Brain microvascular endothelial cell (primary cell): ENCODE measurements around the gene NUMBL.

ENCODE experiments used
- DNase-seq: peaks from one replicate; pipeline ENCODE4 v3.0.0-alpha.2; 2020
- H3K27ac ChIP-seq: fragments of 250-450 bp; sonication (Bioruptor Pico); 2 replicates; pipeline ENCODE4 v1.5.1; 2020; ENCODE audit warnings: mild to moderate bottlenecking, moderate library complexity
- H3K27me3 ChIP-seq: fragments of 250-450 bp; sonication (Bioruptor Pico); replicated peaks from 2 replicates; pipeline ENCODE4 v1.5.1; 2020; ENCODE audit warnings: mild to moderate bottlenecking
- H3K36me3 ChIP-seq: fragments of 250-450 bp; sonication (Bioruptor Pico); replicated peaks from 2 replicates; pipeline ENCODE4 v1.5.1; 2020; ENCODE audit warnings: mild to moderate bottlenecking
- H3K4me3 ChIP-seq: 2 replicates; pipeline ENCODE4 v1.5.1; 2011; ENCODE audit warnings: low read depth, mild to moderate bottlenecking, control low read depth, low read length, moderate library complexity
- in situ Hi-C: cut with HindIII; loops from 2 replicates; pipeline ENCODE4 v1.10.0; 2017; ENCODE audit warnings: low sequenced_read_pairs, low pct_ligation_motif_present
- TF ChIP-seq, protein P1 (sequence below): IDR thresholded peaks from 2 replicates; pipeline ENCODE4 v1.5.1; 2011; ENCODE audit warnings: low read depth, mild to moderate bottlenecking, moderate library complexity, low read length, control low read depth, inconsistent platforms; ENCODE audit errors: missing control alignments

Gene NUMBL

DNA sequence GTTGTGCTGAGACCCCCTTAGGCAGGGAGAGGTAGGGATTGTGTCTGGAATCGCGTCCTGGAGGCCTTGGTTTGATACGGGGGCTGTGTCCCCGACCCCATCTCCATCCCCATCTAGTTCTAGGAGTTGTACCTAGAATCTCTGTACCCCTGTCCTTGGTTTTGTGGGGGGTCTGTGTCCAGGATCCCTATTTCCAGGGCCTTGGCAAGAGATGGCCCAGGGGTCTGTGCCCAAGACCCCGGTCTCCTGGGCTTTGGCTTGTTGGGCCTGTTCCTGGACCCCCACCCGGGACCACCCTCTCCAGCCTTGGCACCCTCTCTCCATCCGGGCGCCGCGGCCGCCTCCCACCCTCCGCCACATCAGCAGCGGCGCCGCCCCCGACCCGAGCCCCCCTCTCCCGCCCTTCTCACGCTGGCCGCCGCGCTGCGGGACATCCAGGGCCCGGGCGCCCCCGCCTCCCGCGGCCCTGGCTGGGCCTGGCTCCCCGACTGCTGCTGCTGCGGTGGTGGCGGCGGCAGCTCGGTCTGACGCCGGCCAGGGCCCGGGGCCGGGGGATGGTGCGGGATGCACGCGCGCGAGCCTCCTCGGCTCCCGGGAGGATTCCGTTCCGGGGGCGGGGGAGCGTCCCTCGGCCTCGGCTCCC is at the start of gene NUMBL:
Gene NUMBL, minus strand, starts transcription at position 602 of the 643 bp plus-strand sequence. Its CDS starts 168 bp downstream, at position 434.
- TF ChIP-seq, protein P1, sequence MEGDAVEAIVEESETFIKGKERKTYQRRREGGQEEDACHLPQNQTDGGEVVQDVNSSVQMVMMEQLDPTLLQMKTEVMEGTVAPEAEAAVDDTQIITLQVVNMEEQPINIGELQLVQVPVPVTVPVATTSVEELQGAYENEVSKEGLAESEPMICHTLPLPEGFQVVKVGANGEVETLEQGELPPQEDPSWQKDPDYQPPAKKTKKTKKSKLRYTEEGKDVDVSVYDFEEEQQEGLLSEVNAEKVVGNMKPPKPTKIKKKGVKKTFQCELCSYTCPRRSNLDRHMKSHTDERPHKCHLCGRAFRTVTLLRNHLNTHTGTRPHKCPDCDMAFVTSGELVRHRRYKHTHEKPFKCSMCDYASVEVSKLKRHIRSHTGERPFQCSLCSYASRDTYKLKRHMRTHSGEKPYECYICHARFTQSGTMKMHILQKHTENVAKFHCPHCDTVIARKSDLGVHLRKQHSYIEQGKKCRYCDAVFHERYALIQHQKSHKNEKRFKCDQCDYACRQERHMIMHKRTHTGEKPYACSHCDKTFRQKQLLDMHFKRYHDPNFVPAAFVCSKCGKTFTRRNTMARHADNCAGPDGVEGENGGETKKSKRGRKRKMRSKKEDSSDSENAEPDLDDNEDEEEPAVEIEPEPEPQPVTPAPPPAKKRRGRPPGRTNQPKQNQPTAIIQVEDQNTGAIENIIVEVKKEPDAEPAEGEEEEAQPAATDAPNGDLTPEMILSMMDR: no peak
- in situ Hi-C loops: no loop called here
- H3K36me3 ChIP-seq: peaks cover 13% of the 10 kb centered on the region
- peak within 1 kb of the TSS; percentile 92 for H3K27ac ChIP-seq
- no peak for DNase-seq
- no peaks in the 10 kb centered on the region for H3K27me3 ChIP-seq
- H3K4me3 ChIP-seq: peak within 1 kb of the TSS; percentile 85

DNA sequence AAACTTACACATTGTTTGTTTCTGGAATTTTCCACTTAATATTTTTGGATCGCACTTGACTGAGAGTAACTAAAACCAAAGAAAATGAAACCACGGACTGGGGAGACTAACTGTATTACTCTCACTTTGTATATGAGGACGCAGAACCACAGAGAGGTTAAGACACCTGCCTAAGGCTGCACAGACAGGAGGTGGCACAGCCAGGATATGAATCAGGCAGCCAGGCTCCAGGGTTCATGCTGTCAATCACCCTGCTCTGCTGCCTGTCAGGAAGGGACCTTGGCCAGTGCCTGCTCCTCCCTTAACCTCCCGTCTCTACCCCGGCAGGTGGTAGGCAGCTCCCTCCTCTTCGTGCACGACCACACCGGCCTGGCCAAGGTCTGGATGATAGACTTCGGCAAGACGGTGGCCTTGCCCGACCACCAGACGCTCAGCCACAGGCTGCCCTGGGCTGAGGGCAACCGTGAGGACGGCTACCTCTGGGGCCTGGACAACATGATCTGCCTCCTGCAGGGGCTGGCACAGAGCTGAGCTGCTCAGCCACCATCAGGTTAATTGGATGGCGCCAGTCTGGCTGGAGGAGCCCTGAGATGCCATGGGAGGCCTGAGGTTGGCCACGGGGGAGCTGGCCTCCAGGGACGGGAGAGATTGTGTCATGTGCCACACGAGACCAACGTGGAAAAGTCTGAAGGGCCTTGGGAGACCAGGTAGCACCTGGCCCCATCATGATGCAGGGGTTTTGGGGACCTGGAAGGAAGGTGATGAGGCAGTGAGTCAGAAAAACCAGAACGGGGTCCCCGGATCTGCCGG is 48.8 kb upstream of the NUMBL start:
- DNase-seq: no peak
- Histone ChIP-seq H3K4me3 (no peak overlapping the region), H3K27ac (no peak overlapping the region), H3K36me3 (peaks cover 41% of the 10 kb centered on the region), H3K27me3 (no peaks in the 10 kb centered on the region)
- in situ Hi-C loops: no loop called here
- TF ChIP-seq, protein P1: no peak

DNA sequence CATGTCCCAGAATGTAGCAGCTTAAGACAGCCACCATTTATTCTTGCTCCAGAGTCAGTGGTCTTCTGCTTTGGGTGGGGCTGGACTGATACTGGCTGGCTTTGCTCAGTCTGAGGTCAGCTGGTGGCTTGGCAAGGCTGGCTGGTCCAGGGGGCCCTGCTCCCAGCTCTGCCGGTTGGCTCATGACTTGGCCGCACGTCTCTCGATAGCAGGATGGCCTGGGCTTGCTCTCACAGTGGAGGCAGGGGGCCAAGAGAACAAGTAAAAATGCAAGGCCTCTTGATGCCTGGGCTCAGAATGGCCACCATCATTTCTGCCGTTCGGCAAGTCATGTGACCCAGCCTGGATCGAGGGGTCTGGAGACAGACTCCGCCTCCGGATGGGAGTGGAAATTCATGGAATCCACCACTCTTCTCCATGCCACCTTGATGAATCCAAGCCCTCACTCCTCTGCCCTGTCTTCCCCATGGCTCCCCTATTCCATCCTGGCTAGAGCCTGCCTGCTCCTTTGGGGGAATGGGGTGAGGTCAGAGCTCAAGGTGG is 46.7 kb upstream of the NUMBL start:
- DNase-seq: no peak
- Histone ChIP-seq H3K36me3 (peaks cover 55% of the 10 kb centered on the region), H3K27me3 (no peaks in the 10 kb centered on the region), H3K27ac (no peak overlapping the region), H3K4me3 (no peak overlapping the region)
- in situ Hi-C loops: no loop called here
- TF ChIP-seq, protein P1: no peak

DNA sequence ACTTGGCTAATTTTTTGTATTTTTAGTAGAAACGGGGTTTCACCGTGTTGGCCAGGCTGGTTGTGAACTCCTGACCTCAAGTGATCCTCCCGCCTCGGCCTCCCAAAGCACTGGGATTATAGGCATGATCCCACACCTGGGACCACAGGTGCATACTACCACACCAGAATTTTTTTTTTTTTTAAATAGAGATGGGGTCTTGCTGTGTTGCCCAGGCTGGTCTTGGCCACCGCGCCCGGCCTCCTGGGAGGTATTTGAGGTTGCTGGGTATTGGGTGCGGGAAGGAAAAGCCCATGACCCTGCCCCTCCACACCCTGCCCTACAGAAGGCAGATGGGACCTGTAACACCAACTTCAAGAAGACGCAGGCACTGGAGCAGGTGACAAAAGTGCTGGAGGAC is 46.2 kb upstream of the NUMBL start:
- in situ Hi-C loops: no loop called here
- Histone ChIP-seq H3K27ac (no peak overlapping the region), H3K27me3 (no peaks in the 10 kb centered on the region), H3K36me3 (peaks cover 55% of the 10 kb centered on the region), H3K4me3 (no peak overlapping the region)
- TF ChIP-seq, protein P1: no peak
- no peak for DNase-seq

DNA sequence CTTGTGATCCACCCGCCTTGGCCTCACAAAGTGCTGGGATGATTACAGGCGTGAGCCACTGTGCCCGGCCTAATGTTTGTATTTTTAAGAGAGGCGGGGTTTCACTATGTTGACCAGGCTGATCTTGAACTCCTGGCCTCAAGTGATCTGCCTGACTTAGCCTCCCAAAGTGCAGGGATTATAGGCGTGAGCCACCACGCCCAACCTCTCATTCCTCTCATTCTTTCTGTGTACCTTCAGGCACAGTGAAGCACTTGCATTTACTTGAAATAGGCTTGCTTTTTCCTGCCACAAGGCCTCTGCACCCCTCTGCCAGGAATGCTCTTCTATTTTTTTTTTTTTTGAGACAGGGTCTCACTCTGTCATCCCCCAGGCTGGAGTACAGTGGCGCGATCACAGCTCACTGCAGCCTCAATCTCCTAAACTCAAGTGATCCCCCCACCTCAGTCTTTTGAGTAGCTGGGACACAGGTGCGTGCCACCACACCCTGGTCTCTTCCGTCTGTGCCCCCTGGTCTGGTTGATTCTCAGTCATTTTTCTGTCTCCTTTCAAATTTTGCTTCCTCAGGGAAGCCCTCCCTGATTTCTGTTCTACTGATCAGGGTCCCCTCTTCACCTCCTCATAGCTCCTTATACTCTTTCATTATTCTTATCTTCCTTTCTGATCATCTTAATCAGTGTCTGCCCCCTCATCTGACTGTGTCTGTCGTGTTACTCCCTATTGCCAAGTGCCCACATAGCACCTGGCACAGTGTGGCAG is 44.7 kb upstream of the NUMBL start:
- no peak overlapping the region for H3K4me3 ChIP-seq
- TF ChIP-seq, protein P1: no peak
- DNase-seq: no peak
- no peaks in the 10 kb centered on the region for H3K27me3 ChIP-seq
- in situ Hi-C loops: no loop called here
- H3K27ac ChIP-seq: no peak overlapping the region
- H3K36me3 ChIP-seq: peaks cover 55% of the 10 kb centered on the region
